Measurements from ENCODE around the gene TMEM91.

The TMEM91 gene

DNA sequence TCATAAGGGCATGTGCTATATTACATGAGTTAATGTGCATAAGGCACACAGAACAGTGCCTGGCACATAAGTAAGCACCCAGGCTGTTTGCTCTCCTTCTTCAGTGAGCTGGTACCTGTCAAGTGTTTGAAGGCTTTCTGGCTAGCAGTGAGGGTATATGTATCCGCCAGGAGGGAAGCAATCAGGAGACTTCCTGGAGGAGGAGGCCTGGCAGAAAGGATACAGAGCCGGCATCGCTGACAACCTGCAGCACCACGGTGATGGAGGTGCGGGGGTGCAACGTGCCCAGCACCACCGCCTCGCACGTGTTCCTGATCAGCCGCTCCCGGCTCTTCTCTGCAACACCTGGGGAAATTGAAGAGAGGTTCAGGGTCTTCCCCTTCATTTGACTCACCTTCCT, 15.3 kb downstream of the TMEM91 start:
- H3K4me2 ChIP-seq (ENCODE audit: low read length): no peak overlapping the region
- TF ChIP-seq CTCF (IDR thresholded peaks at IDR 0.05; ENCODE audit: low read depth, low read length, poor library complexity, severe bottlenecking) (no peak), EZH2phosphoT487 (IDR thresholded peaks at IDR 0.05; ENCODE audit: borderline replicate concordance, low read length) (no peak)
- peaks cover 40% of the 10 kb centered on the region for H3K79me2 ChIP-seq (ENCODE audit: control insufficient read depth, low read length)
- H3K27me3 ChIP-seq (ENCODE audit: control insufficient read depth, low read length): no peaks in the 10 kb centered on the region
- H3K4me1 ChIP-seq (ENCODE audit: control insufficient read depth, low read length): peaks cover 21% of the 10 kb centered on the region
- H3F3A ChIP-seq (ENCODE audit: control insufficient read depth, insufficient read depth): no peaks in the 10 kb centered on the region
- no peaks in the 10 kb centered on the region for H3K9me3 ChIP-seq (ENCODE audit: control insufficient read depth, insufficient read depth, low read length)
- H3K36me3 ChIP-seq (ENCODE audit: control insufficient read depth, low read length): peaks cover 59% of the 10 kb centered on the region
- H3K4me3 ChIP-seq (ENCODE audit: low read length): no peak overlapping the region
- H4K20me1 ChIP-seq (ENCODE audit: control insufficient read depth, insufficient read depth, low read depth, low read length): no peaks in the 10 kb centered on the region
- no peaks in the 10 kb centered on the region for H3K9me2 ChIP-seq (replicated peaks; ENCODE audit: control insufficient read depth, low read length)
- H3K27ac ChIP-seq (ENCODE audit: low read depth, low read length): no peak overlapping the region

- no peaks in the 10 kb centered on the region for H4K20me1 ChIP-seq (ENCODE audit: control insufficient read depth, insufficient read depth, low read depth, low read length)
- peaks cover 48% of the 10 kb centered on the region for H3K79me2 ChIP-seq (ENCODE audit: control insufficient read depth, low read length)
- H3K4me1 ChIP-seq (ENCODE audit: control insufficient read depth, low read length): peaks cover 21% of the 10 kb centered on the region
- no peaks in the 10 kb centered on the region for H3K9me3 ChIP-seq (ENCODE audit: control insufficient read depth, insufficient read depth, low read length)
- peaks cover 53% of the 10 kb centered on the region for H3K36me3 ChIP-seq (ENCODE audit: control insufficient read depth, low read length)
- no peaks in the 10 kb centered on the region for H3K27me3 ChIP-seq (ENCODE audit: control insufficient read depth, low read length)
- H3K4me2 ChIP-seq (ENCODE audit: low read length): no peak overlapping the region
- TF ChIP-seq EZH2phosphoT487 (IDR thresholded peaks at IDR 0.05; ENCODE audit: borderline replicate concordance, low read length) (no peak), CTCF (IDR thresholded peaks at IDR 0.05; ENCODE audit: low read depth, low read length, poor library complexity, severe bottlenecking) (no peak)
- no peaks in the 10 kb centered on the region for H3K9me2 ChIP-seq (replicated peaks; ENCODE audit: control insufficient read depth, low read length)
- no peaks in the 10 kb centered on the region for H3F3A ChIP-seq (ENCODE audit: control insufficient read depth, insufficient read depth)
- H3K27ac ChIP-seq (ENCODE audit: low read depth, low read length): no peak overlapping the region
- no peak overlapping the region for H3K4me3 ChIP-seq (ENCODE audit: low read length)
Observed at GRCh38 chr19:41392775-41393174, 16.4 kb downstream of the TMEM91 start.

- H3K4me3 ChIP-seq (ENCODE audit: low read length): peak overlapping the region; percentile 99
- no peaks in the 10 kb centered on the region for H3F3A ChIP-seq (ENCODE audit: control insufficient read depth, insufficient read depth)
- H3K36me3 ChIP-seq (ENCODE audit: control insufficient read depth, low read length): peaks cover 38% of the 10 kb centered on the region
- no peaks in the 10 kb centered on the region for H4K20me1 ChIP-seq (ENCODE audit: control insufficient read depth, insufficient read depth, low read depth, low read length)
- H3K27ac ChIP-seq (ENCODE audit: low read depth, low read length): no peak overlapping the region
- no peaks in the 10 kb centered on the region for H3K27me3 ChIP-seq (ENCODE audit: control insufficient read depth, low read length)
- no peak for TF ChIP-seq CTCF (IDR thresholded peaks at IDR 0.05; ENCODE audit: low read depth, low read length, poor library complexity, severe bottlenecking)
- TF ChIP-seq EZH2phosphoT487 (IDR thresholded peaks at IDR 0.05; ENCODE audit: borderline replicate concordance, low read length): no peak
- H3K4me2 ChIP-seq (ENCODE audit: low read length): peak overlapping the region; percentile 64
- H3K9me2 ChIP-seq (replicated peaks; ENCODE audit: control insufficient read depth, low read length): no peaks in the 10 kb centered on the region
- H3K4me1 ChIP-seq (ENCODE audit: control insufficient read depth, low read length): peaks cover 30% of the 10 kb centered on the region
- H3K9me3 ChIP-seq (ENCODE audit: control insufficient read depth, insufficient read depth, low read length): no peaks in the 10 kb centered on the region
- H3K79me2 ChIP-seq (ENCODE audit: control insufficient read depth, low read length): peaks cover 63% of the 10 kb centered on the region
Observed at GRCh38 chr19:41395355-41395754, 19.0 kb downstream of the TMEM91 start.
